ENCODE measurements around the gene DDX3X. TPM values are rescaled to one million over a fixed set of nuclear protein-coding genes. Genes with fewer than 3 reads are reported as not detected.

DDX3X gene
- total and polyA plus RNA-seq, 9 of the 15 experiments (the other 6 are each of a cell fraction or from before 2014, with no cell fraction given), result 51.3 to 232 (median 138) TPM

- TF ChIP-seq SAP30 (IDR thresholded peaks at IDR 0.05; ENCODE audit: borderline replicate concordance, insufficient read depth, low read depth, low read length, poor library complexity, severe bottlenecking) (no peak), THRA (IDR thresholded peaks at IDR 0.05) (no peak), SRSF7 (optimal IDR thresholded peaks at IDR 0.05; ENCODE audit: low read depth, low read length) (no peak), ZNF395 (CRISPR knock-in tag; IDR thresholded peaks at IDR 0.05) (no peak), CREB1 (IDR thresholded peaks at IDR 0.05) (peak; percentile 61), CREB1 (CRISPR knock-in tag; IDR thresholded peaks at IDR 0.05) (peak; percentile 57; the same call in 1 of the 2 replicates), ZFX (CRISPR knock-in tag; IDR thresholded peaks at IDR 0.05) (peak; percentile 69; the same call in 1 of the 2 replicates), RBM39 (optimal IDR thresholded peaks at IDR 0.05; ENCODE audit: low read depth, low read length) (peak; percentile 69), ARNT (IDR thresholded peaks at IDR 0.05) (no peak; a peak in 1 of 4 replicates), ZNF41 (CRISPR knock-in tag; conservative IDR thresholded peaks at IDR 0.05) (no peak), HIVEP1 (CRISPR knock-in tag; IDR thresholded peaks at IDR 0.05) (no peak), HSF4 (CRISPR knock-in tag; IDR thresholded peaks at IDR 0.05; ENCODE audit: borderline replicate concordance) (no peak), ZNF668 (CRISPR knock-in tag; IDR thresholded peaks at IDR 0.05) (no peak), NBN (IDR thresholded peaks at IDR 0.05; ENCODE audit: low read depth) (peak; percentile 52; the same call in 1 of the 2 replicates), RBM22 (IDR thresholded peaks at IDR 0.05; ENCODE audit: low read depth, low read length, poor library complexity, severe bottlenecking) (no peak), ZBED1 (IDR thresholded peaks at IDR 0.05) (no peak), VEZF1 (CRISPR knock-in tag; IDR thresholded peaks at IDR 0.05) (no peak), ADNP (tag; IDR thresholded peaks at IDR 0.05) (no peak), ZBTB49 (CRISPR knock-in tag; IDR thresholded peaks at IDR 0.05; ENCODE audit: borderline replicate concordance) (peak; percentile 7; the same call in 1 of the 2 replicates), ZBTB43 (CRISPR knock-in tag; IDR thresholded peaks at IDR 0.05) (no peak), BDP1 (IDR thresholded peaks at IDR 0.05; ENCODE audit: insufficient read depth, insufficient read length) (no peak)
These were observed at the start of gene DDX3X (continued) for GRCh38 chrX:41333744-41334362.
